HG03025 (cell line): ENCODE measurements around the gene ANXA4.
"Not testable (repeated sequence)": the region's sequence is repeated elsewhere in the genome, so short reads cannot be mapped to it uniquely, and the experiment has no call there.

Experiments
- ATAC-seq: cut with Tn5 transposase; IDR thresholded peaks from one replicate; pipeline ENCODE4 v1.9.1; 2021; ENCODE audit warnings: mild to moderate bottlenecking, moderate library complexity; ENCODE audit not compliant: unreplicated experiment, low FRiP score

Gene ANXA4

GRCh38 chr2:69741575-69742321 lies at the start of gene ANXA4:
Gene ANXA4 (plus strand): TSS chr2:69742134. CDS start chr2:69781566, 39,432 bp downstream.
- ATAC-seq = peak; percentile 65

- ATAC-seq = no peak
These were observed 49.5 kb upstream of the ANXA4 start for GRCh38 chr2:69692424-69692823.

GRCh38 chr2:69693059-69693774 lies 48.7 kb upstream of the ANXA4 start:
- no peak for ATAC-seq

GRCh38 chr2:69693775-69694450 lies 48.0 kb upstream of the ANXA4 start:
- no peak for ATAC-seq

GRCh38 chr2:69694894-69695849 lies 46.8 kb upstream of the ANXA4 start:
- no peak for ATAC-seq

- ATAC-seq = no peak
These were observed 46.1 kb upstream of the ANXA4 start for GRCh38 chr2:69695850-69696216.

GRCh38 chr2:69700381-69700780 lies 41.6 kb upstream of the ANXA4 start:
- no peak for ATAC-seq

- ATAC-seq = no peak
These were observed 40.6 kb upstream of the ANXA4 start for GRCh38 chr2:69701100-69701945.

GRCh38 chr2:69703189-69703588 lies 38.7 kb upstream of the ANXA4 start:
- no peak for ATAC-seq

GRCh38 chr2:69704446-69704845 lies 37.5 kb upstream of the ANXA4 start:
- ATAC-seq = no peak

- ATAC-seq = no peak
These were observed 32.6 kb upstream of the ANXA4 start for GRCh38 chr2:69709290-69709689.

GRCh38 chr2:69711971-69712370 lies 30.0 kb upstream of the ANXA4 start:
- no peak for ATAC-seq

- ATAC-seq = no peak
These were observed 27.9 kb upstream of the ANXA4 start for GRCh38 chr2:69714024-69714423.

GRCh38 chr2:69714539-69715220 lies 27.3 kb upstream of the ANXA4 start:
- not testable (repeated sequence) for ATAC-seq

GRCh38 chr2:69715964-69716363 lies 26.0 kb upstream of the ANXA4 start:
- no peak for ATAC-seq

- ATAC-seq = no peak
These were observed 25.3 kb upstream of the ANXA4 start for GRCh38 chr2:69716555-69717120.

- ATAC-seq = no peak
These were observed 24.7 kb upstream of the ANXA4 start for GRCh38 chr2:69717186-69717585.

- no peak for ATAC-seq
These were observed 24.1 kb upstream of the ANXA4 start for GRCh38 chr2:69717861-69718273.
